GM19452 (cell line): Measurements from ENCODE around the gene IFI30.
A peak's percentile ranks its signal among the peaks of the same experiment; 100 is the strongest.

Source experiments
- ATAC-seq: cut with Tn5 transposase; IDR thresholded peaks from one replicate; pipeline ENCODE4 v1.9.1; 2021; ENCODE audit not compliant: unreplicated experiment

IFI30 gene

GRCh38 chr19:18173572-18174288 is at the start of gene IFI30:
Gene IFI30, plus strand, starts transcription at chr19:18173813. Its CDS starts 29 bp downstream, at chr19:18173842.
- peak; percentile 44 for ATAC-seq

GRCh38 chr19:18123819-18124218 is 49.8 kb upstream of the IFI30 start:
- ATAC-seq = no peak

GRCh38 chr19:18126097-18126496 is 47.5 kb upstream of the IFI30 start:
- no peak for ATAC-seq

- no peak for ATAC-seq
Observed at GRCh38 chr19:18128044-18128443, 45.6 kb upstream of the IFI30 start.

- ATAC-seq = no peak
Observed at GRCh38 chr19:18128805-18129204, 44.8 kb upstream of the IFI30 start.

GRCh38 chr19:18130523-18131242 is 42.9 kb upstream of the IFI30 start:
- no peak for ATAC-seq

GRCh38 chr19:18131841-18132596 is 41.6 kb upstream of the IFI30 start:
- no peak for ATAC-seq

- ATAC-seq = no peak
Observed at GRCh38 chr19:18135712-18136584, 37.7 kb upstream of the IFI30 start.

- no peak for ATAC-seq
Observed at GRCh38 chr19:18137242-18137641, 36.4 kb upstream of the IFI30 start.

- no peak for ATAC-seq
Observed at GRCh38 chr19:18137657-18138339, 35.8 kb upstream of the IFI30 start.

- no peak for ATAC-seq
Observed at GRCh38 chr19:18140473-18140872, 33.1 kb upstream of the IFI30 start.

GRCh38 chr19:18141031-18141430 is 32.6 kb upstream of the IFI30 start:
- no peak for ATAC-seq

GRCh38 chr19:18143902-18144301 is 29.7 kb upstream of the IFI30 start:
- no peak for ATAC-seq

- no peak for ATAC-seq
Observed at GRCh38 chr19:18144361-18144760, 29.3 kb upstream of the IFI30 start.

GRCh38 chr19:18144906-18145305 is 28.7 kb upstream of the IFI30 start:
- ATAC-seq = no peak

- no peak for ATAC-seq
Observed at GRCh38 chr19:18145391-18145999, 28.1 kb upstream of the IFI30 start.

GRCh38 chr19:18147396-18147795 is 26.2 kb upstream of the IFI30 start:
- ATAC-seq = no peak

GRCh38 chr19:18149596-18149975 is 24.0 kb upstream of the IFI30 start:
- no peak for ATAC-seq

GRCh38 chr19:18150776-18151624 is 22.6 kb upstream of the IFI30 start:
- no peak for ATAC-seq
